ENCODE results near the gene TNFRSF1A. TPM values are rescaled to one million over a fixed set of nuclear protein-coding genes. Genes with fewer than 3 reads are reported as not detected.

TNFRSF1A gene
- polyA plus RNA-seq, 1 donor (not counting 4 experiments of a cell fraction or from before 2014, with no cell fraction given) = 101 TPM

DNA sequence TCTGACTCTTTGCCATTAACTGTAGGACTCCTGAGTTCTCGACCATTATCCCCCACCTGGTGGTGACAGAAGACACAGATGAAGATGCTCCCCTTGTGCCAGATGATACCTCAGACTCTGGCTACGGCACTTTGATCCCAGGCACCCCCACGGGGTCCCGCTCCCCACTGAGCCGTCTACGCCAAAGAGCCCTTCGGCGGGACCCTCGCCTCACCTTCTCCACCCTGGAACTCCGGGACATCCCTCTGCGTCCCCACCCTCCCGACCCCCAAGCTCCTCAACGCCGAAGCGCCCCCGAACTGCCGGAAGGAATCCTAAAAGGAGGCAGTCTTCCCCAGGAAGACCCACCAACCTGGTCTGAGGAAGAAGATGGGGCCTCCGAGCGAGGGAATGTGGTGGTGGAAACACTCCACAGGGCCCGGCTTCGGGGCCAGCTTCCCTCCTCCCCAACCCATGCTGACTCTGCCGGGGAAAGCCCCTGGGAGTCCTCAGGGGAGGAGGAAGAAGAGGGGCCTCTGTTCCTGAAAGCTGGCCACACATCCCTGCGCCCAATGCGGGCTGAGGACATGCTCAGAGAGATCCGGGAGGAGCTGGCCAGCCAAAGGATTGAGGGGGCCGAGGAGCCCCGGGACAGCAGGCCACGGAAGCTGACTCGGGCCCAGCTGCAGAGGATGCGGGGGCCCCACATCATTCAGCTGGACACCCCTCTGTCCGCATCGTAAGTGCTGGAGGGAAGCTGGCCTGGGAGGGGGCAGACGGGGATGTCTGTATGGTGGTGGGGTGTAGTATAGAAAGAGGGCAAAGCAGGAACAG is 14.4 kb downstream of the TNFRSF1A start:
- Histone ChIP-seq H3K36me3 (ENCODE audit: control insufficient read depth in 2 of 2, extremely low read depth in 1 of 2, insufficient read depth in 2 of 2, low read length in 2 of 2) (peaks cover 42 to 49% of the 10 kb centered on the region in 2 experiments), H3K9me1 (ENCODE audit: control insufficient read depth, extremely low read depth, insufficient read depth, low read length) (no peaks in the 10 kb centered on the region), H3K79me2 (ENCODE audit: control insufficient read depth, insufficient read depth, low read length) (peaks cover 25% of the 10 kb centered on the region), H2AFZ (ENCODE audit: control insufficient read depth, low read length) (no peak overlapping the region), H3K9ac (ENCODE audit: control insufficient read depth, extremely low read depth, insufficient read depth, low read length) (no peak overlapping the region), H3K4me3 (ENCODE audit: control insufficient read depth in 2 of 3, extremely low read depth in 1 of 3, insufficient read depth in 2 of 3, low read depth in 1 of 3, low read length in 3 of 3) (no peak overlapping the region), H3K9me3 (ENCODE audit: control insufficient read depth, low read depth, low read length) (no peaks in the 10 kb centered on the region), H3K27me3 (ENCODE audit: control insufficient read depth, extremely low read depth, insufficient read depth, low read length) (no peaks in the 10 kb centered on the region), H3K4me1 (ENCODE audit: control insufficient read depth, extremely low read depth, insufficient read depth, low read length) (peaks cover 23% of the 10 kb centered on the region), H3K27ac (ENCODE audit: control insufficient read depth, insufficient read depth, low read length) (no peak overlapping the region), H3K4me2 (ENCODE audit: control insufficient read depth, extremely low read depth, insufficient read depth, low read depth, low read length) (no peak overlapping the region), H4K20me1 (ENCODE audit: control insufficient read depth, extremely low read depth, insufficient read depth, low read length) (peaks cover 4% of the 10 kb centered on the region)
- no peak for FAIRE-seq
- no peak for TF ChIP-seq EZH2 (IDR thresholded peaks at IDR 0.05; ENCODE audit: low read length)
- TF ChIP-seq, protein P1, sequence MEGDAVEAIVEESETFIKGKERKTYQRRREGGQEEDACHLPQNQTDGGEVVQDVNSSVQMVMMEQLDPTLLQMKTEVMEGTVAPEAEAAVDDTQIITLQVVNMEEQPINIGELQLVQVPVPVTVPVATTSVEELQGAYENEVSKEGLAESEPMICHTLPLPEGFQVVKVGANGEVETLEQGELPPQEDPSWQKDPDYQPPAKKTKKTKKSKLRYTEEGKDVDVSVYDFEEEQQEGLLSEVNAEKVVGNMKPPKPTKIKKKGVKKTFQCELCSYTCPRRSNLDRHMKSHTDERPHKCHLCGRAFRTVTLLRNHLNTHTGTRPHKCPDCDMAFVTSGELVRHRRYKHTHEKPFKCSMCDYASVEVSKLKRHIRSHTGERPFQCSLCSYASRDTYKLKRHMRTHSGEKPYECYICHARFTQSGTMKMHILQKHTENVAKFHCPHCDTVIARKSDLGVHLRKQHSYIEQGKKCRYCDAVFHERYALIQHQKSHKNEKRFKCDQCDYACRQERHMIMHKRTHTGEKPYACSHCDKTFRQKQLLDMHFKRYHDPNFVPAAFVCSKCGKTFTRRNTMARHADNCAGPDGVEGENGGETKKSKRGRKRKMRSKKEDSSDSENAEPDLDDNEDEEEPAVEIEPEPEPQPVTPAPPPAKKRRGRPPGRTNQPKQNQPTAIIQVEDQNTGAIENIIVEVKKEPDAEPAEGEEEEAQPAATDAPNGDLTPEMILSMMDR (optimal IDR thresholded peaks at IDR 0.05 in 1 of 3, IDR thresholded peaks at IDR 0.05 in 1 of 3, conservative IDR thresholded peaks at IDR 0.05 in 1 of 3; ENCODE audit: extremely low read depth in 1 of 3, insufficient read depth in 2 of 3, low read length in 3 of 3) = no peak
- DNase-seq (ENCODE audit: low read depth, low spot score) = no peak
- dilution Hi-C loops (cut with MboI; ENCODE audit: extremely low pct_ligation_motif_present, low sequenced_read_pairs) = no loop called here

DNA sequence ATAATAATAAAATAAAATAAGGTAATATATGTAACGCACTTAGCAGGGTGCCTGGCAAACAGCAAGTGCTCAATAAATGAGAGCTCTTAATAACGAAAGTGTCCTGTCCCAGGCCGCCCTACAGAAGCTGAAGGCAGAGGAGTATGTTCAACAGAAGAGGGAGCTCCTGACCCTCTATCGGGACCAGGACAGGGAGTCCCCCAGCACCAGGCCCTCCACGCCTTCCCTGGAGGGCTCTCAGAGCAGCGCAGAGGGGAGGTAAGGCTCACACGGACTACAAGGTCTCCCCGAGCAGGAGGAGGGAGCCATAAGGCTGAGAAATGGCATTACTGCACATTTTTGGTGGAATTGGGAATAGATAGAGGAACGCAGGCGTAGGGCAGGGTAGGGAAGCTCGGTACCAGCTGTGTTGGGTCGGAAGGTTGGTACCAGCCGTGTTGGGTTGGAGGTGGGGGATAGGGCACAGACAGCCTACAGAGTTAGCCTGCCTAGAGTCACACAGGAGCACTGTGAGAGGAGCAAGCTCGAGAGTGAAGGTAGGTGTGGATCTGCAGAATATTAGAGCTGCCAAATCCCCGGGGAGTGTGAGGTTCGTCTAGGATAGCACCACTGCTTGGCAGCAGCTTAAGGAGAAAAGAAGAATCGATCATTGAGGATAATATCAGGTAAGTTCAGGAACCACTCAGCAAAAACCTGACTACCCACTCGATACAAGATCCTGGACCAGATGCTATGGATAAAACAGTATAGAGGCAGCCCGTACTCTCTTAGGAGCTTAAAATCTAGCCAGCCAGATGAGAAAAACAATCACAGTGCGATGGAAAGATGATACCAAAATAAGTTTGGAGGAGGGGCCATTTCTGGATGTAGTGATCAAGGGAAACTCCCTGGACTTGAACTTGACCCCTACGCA is 15.3 kb downstream of the TNFRSF1A start:
- H2AFZ ChIP-seq (ENCODE audit: control insufficient read depth, low read length) = no peak overlapping the region
- no peaks in the 10 kb centered on the region for H3K27me3 ChIP-seq (ENCODE audit: control insufficient read depth, extremely low read depth, insufficient read depth, low read length)
- dilution Hi-C loops (cut with MboI; ENCODE audit: extremely low pct_ligation_motif_present, low sequenced_read_pairs) = no loop called here
- H3K4me2 ChIP-seq (ENCODE audit: control insufficient read depth, extremely low read depth, insufficient read depth, low read depth, low read length) = no peak overlapping the region
- H3K36me3 ChIP-seq (ENCODE audit: control insufficient read depth in 2 of 2, extremely low read depth in 1 of 2, insufficient read depth in 2 of 2, low read length in 2 of 2) = peaks cover 40 to 44% of the 10 kb centered on the region in 2 experiments
- TF ChIP-seq, protein P1 (optimal IDR thresholded peaks at IDR 0.05 in 1 of 3, IDR thresholded peaks at IDR 0.05 in 1 of 3, conservative IDR thresholded peaks at IDR 0.05 in 1 of 3; ENCODE audit: extremely low read depth in 1 of 3, insufficient read depth in 2 of 3, low read length in 3 of 3) = peak; percentile 13 to 65 (median 36)
- no peak for TF ChIP-seq EZH2 (IDR thresholded peaks at IDR 0.05; ENCODE audit: low read length)
- peaks cover 24% of the 10 kb centered on the region for H3K79me2 ChIP-seq (ENCODE audit: control insufficient read depth, insufficient read depth, low read length)
- H3K4me3 ChIP-seq (ENCODE audit: control insufficient read depth in 2 of 3, extremely low read depth in 1 of 3, insufficient read depth in 2 of 3, low read depth in 1 of 3, low read length in 3 of 3) = no peak overlapping the region
- peak overlapping the region; percentile 28 for H3K9ac ChIP-seq (ENCODE audit: control insufficient read depth, extremely low read depth, insufficient read depth, low read length)
- H3K9me1 ChIP-seq (ENCODE audit: control insufficient read depth, extremely low read depth, insufficient read depth, low read length) = no peaks in the 10 kb centered on the region
- DNase-seq (ENCODE audit: low read depth, low spot score) (no peak), FAIRE-seq (no peak)
- peaks cover 18% of the 10 kb centered on the region for H3K4me1 ChIP-seq (ENCODE audit: control insufficient read depth, extremely low read depth, insufficient read depth, low read length)
- no peaks in the 10 kb centered on the region for H3K9me3 ChIP-seq (ENCODE audit: control insufficient read depth, low read depth, low read length)
- no peak overlapping the region for H3K27ac ChIP-seq (ENCODE audit: control insufficient read depth, insufficient read depth, low read length)
- peaks cover 4% of the 10 kb centered on the region for H4K20me1 ChIP-seq (ENCODE audit: control insufficient read depth, extremely low read depth, insufficient read depth, low read length)

All from keratinocyte (primary cell).